Neuron (in vitro differentiated cells): ENCODE results near the gene ROBO1.

Experiments
- H2AFZ ChIP-seq: one replicate; pipeline ENCODE4 v1.6.1; 2013; ENCODE audit warnings: low read depth, mild to moderate bottlenecking, inconsistent platforms, low read length, moderate library complexity
- H3K27me3 ChIP-seq: one replicate; pipeline ENCODE4 v1.6.1; 2013; ENCODE audit warnings: low read length; ENCODE audit not compliant: insufficient read depth
- H3K36me3 ChIP-seq: one replicate; pipeline ENCODE4 v1.6.1; 2013; ENCODE audit warnings: low read length; ENCODE audit not compliant: insufficient read depth
- H3K4me1 ChIP-seq: one replicate; pipeline ENCODE4 v1.6.1; 2013; ENCODE audit warnings: low read length; ENCODE audit not compliant: insufficient read depth
- H3K4me3 ChIP-seq: 2 replicates; pipeline ENCODE4 v1.5.1; 2013; ENCODE audit warnings: mild to moderate bottlenecking, low read length, moderate library complexity
- H3K9me3 ChIP-seq: one replicate; pipeline ENCODE4 v1.6.1; 2013; ENCODE audit warnings: low read length

Gene ROBO1

DNA sequence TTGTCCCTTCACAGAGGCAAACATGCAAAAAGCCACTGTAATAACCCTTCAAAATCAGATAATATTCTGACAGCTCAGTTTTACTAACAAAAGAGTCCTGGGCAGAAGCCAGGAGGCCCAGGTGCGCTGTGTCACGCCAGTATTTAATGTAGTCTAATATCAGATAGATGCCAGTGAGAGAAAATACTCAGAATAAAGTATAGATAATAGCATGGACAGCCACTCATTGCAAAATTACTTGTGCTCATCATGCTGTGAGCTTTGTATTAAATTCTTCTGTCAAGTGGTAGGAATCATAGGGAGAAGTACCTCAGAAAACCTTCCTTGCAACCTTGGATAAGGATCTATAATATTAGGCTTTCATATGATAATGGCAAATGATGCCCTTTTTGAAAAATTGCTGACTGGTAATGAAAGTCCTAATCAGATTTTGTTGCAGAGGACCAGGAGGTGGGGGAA lies 1154.3 kb downstream of the ROBO1 start:
- Histone ChIP-seq H3K36me3 (peaks cover 16% of the 10 kb centered on the region), H3K4me3 (no peak overlapping the region), H3K4me1 (no peaks in the 10 kb centered on the region), H3K27me3 (no peaks in the 10 kb centered on the region), H2AFZ (no peak overlapping the region), H3K9me3 (no peaks in the 10 kb centered on the region)

DNA sequence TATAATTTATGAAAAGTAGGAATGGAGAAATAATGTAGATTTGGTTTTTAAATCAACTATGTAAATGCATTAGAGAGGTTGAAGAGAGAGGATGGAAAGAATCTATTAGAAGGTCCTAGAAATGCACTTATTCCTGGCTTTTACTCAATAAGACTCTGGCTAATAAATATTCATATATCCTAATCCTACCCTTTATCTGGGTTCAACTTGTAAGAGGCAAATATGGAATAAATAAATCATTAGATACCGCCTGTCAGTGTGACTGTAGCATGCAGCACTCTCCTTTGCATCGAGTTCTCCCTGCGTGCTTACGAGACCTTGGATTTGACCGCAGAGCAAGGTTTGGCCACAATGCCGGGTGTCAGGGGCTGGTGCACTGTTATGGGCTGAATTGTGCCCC lies 1156.5 kb downstream of the ROBO1 start:
- Histone ChIP-seq H3K4me1 (no peaks in the 10 kb centered on the region), H3K27me3 (no peaks in the 10 kb centered on the region), H2AFZ (no peak overlapping the region), H3K4me3 (no peak overlapping the region), H3K9me3 (peaks cover 3% of the 10 kb centered on the region), H3K36me3 (peaks cover 18% of the 10 kb centered on the region)

DNA sequence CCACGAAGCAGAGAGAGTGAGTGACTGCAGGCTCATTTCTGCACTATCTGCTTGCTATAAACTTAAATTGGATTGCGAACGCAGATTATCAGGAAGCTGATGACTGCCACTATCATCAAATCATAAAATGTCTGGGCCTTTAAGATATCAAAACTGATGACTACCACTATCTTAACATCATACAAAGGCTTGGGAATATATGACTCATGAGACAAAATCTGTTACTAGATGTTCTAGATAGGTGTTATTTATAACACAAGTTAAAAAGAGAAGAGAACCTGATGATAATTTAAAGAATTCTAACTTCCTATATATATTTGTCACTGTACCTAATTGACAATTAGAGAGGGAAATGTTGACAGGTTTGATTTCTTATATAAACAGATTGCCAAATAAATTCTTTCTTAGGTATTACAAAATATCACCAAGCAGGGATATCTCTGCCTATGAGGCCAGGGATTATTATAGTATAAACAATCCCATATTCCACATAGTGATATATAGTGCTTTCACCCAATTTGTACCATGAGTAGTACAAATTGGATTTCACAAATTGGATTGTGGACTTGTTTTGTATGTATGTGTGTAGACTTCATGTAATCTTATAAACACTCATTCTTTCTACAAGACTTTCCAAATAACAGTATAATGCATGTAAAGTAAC lies 1157.2 kb downstream of the ROBO1 start:
- no peaks in the 10 kb centered on the region for H3K27me3 ChIP-seq
- no peaks in the 10 kb centered on the region for H3K4me1 ChIP-seq
- peaks cover 3% of the 10 kb centered on the region for H3K9me3 ChIP-seq
- no peak overlapping the region for H2AFZ ChIP-seq
- H3K36me3 ChIP-seq: peaks cover 19% of the 10 kb centered on the region
- no peak overlapping the region for H3K4me3 ChIP-seq

DNA sequence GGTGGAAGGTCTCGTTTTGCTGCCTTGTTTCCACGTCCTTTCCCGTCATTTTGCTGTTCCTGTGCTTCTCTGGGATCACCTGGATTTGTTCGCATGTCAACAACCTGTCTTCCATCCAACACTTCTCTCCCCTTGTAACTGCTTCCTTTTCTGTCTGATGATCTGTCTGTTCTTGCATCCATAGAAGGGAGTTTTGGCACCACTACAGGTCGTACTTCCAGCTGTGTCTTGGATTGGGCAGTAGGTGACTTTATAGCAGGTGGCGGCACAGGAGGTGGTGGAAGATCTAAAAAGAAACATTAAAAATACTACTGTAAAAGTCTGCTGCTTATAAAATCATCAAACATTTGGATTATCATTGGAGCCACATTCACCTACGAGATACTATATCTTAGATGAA lies 1161.0 kb downstream of the ROBO1 start:
- Histone ChIP-seq H3K4me3 (no peak overlapping the region), H3K36me3 (peaks cover 7% of the 10 kb centered on the region), H3K4me1 (no peaks in the 10 kb centered on the region), H3K9me3 (peaks cover 3% of the 10 kb centered on the region), H3K27me3 (no peaks in the 10 kb centered on the region), H2AFZ (no peak overlapping the region)

DNA sequence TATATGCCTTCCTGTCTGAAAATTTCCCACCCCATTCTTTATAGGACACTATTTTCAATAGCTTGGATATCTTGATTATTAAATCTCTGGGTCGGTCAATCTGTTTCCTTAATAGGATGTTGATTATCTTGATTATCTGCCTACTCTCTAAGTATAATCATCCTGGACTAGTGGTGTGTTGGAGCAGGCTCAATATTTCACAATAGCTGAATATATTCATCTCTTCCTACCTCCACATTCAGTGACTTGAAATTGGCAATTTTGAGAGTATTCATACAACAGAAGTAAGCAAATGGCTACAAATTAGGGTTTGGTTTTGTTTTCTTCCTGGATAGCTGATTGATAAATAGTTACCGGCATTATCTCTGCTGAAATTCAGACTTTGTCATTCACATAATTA lies 1162.6 kb downstream of the ROBO1 start:
- no peaks in the 10 kb centered on the region for H3K4me1 ChIP-seq
- H3K27me3 ChIP-seq: no peaks in the 10 kb centered on the region
- no peak overlapping the region for H3K4me3 ChIP-seq
- peaks cover 3% of the 10 kb centered on the region for H3K9me3 ChIP-seq
- no peak overlapping the region for H2AFZ ChIP-seq
- peaks cover 10% of the 10 kb centered on the region for H3K36me3 ChIP-seq

DNA sequence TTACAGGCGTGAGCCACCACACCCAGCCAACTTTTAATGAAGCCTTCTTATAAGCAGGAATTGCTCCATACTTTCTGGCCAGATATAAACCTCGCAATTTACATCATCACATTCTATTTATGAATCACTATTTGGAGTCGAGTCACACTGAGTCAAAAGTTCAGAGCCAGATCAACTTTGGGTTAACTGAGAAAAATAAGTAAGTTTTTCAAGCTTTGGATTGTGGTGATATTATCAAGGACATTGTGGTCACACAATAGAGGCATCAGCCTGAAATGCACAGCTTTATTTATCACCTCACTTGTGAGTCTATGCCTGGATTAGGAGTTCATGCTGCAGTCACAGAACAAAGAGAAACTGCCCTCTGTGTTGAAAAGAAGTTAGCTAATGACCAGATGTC lies 1163.5 kb downstream of the ROBO1 start:
- Histone ChIP-seq H3K4me1 (no peaks in the 10 kb centered on the region), H3K36me3 (peaks cover 13% of the 10 kb centered on the region), H3K27me3 (no peaks in the 10 kb centered on the region), H3K4me3 (no peak overlapping the region), H2AFZ (no peak overlapping the region), H3K9me3 (peaks cover 3% of the 10 kb centered on the region)

DNA sequence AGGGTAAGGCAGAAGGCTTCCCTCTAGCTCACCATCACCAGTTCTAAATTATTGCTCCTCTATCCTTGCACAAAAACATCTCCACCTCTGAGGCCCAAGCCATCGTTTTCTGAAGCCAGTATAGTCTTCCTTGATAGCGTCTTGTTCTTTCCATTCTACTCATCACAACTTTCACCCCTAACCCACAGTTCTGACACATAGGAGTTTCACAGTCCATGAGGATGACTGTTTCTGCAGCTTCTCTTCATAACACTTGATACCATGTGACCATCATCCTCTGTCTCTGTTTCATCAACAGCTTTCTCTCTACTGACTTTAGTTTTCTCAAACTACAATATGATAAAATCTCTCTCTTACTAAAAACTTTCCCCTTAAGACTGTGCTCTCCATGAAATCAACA lies 1166.5 kb downstream of the ROBO1 start:
- H3K4me3 ChIP-seq: no peak overlapping the region
- no peaks in the 10 kb centered on the region for H3K4me1 ChIP-seq
- H2AFZ ChIP-seq: no peak overlapping the region
- no peaks in the 10 kb centered on the region for H3K9me3 ChIP-seq
- peaks cover 8% of the 10 kb centered on the region for H3K36me3 ChIP-seq
- no peaks in the 10 kb centered on the region for H3K27me3 ChIP-seq

DNA sequence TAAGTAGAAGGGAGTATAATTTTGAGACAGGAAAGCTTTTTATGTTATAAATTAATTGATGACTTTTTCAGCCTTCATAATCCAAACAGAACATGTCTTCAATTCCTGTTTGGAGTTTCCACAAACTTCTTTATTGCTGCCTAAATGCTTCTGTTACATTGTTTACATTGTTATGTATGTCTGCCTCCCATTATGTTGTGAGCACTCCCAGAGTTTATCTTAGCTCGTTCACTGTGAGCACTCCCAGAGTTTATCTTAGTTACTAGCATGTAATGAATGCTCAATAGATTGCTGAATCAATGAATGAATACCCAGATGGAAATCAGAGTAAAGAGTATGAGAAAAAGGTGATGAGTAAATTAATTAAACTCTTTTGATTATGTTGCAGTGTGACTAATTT lies 1178.0 kb downstream of the ROBO1 start:
- Histone ChIP-seq H3K27me3 (no peaks in the 10 kb centered on the region), H2AFZ (no peak overlapping the region), H3K36me3 (no peaks in the 10 kb centered on the region), H3K4me3 (no peak overlapping the region), H3K9me3 (no peaks in the 10 kb centered on the region), H3K4me1 (peaks cover 8% of the 10 kb centered on the region)

DNA sequence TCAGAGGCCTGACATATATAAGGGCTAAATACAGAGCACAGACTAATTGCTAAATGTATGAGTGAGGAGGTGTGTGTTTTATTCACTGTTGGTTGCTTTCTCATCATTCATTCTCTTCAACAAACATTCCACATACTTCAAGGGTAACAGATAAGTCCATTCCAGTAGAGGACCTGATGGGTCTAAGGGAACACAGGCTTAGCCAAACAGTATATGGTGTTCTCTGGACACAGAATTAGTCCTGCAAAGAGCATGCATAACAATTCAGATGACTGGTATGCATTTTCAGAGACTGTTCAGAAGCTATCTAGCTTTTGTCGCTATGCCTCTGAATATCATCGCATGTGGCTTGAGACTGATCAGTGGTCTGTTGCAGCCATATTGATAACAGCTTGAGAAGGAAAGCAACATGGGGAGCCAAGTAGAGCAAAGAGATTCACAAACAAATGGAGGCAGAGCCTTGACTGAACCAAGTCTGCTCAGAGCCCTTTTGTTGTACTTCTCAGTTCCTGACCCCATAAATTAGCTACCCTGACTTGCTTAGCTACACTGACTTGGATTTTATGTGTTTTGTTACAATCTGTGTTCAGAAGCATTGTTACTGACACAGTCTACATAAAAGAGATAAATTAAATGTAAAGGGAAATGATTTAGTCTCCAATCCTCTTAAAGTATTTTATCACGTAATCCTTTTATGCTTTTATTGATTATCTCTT lies 1178.7 kb downstream of the ROBO1 start:
- Histone ChIP-seq H2AFZ (no peak overlapping the region), H3K9me3 (no peaks in the 10 kb centered on the region), H3K4me3 (no peak overlapping the region), H3K4me1 (peaks cover 8% of the 10 kb centered on the region), H3K27me3 (no peaks in the 10 kb centered on the region), H3K36me3 (no peaks in the 10 kb centered on the region)

DNA sequence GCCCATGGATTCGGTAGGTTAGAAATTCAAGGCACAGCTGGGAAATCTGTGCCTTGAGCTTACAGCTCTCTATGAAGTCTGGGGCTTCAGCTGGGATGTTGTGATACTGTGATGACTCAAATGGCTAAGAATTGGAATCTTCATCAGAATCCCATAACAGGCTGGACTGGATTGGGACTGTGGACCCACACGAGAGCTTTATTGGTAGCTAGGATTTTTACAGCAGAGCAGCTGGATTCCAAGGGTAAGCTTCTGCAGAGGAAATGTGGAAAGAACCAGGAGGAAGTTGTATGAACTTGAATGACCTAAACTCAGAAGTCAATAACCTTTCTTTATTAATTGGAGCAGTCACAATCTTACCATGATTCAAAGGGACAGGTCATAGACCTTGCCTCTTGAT lies 1187.1 kb downstream of the ROBO1 start:
- H3K4me3 ChIP-seq: no peak overlapping the region

DNA sequence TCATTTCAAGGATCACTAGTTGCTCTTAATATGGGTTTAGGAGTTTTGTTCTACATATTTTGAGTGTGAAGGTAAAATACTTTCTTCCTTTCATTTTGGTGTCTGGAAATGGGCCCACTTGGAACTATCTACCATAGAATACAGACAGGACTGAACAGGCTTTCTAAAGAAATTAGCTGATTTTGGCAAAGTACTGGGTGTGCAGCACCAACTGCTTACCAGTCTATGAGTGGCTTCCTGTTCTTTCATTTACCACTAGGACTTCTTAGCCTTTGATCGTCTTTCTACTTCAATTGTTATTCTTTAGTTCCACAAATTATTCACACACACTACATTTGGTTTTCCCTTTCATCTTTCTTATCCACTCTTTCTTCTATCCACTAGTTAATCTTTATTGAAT lies 1196.3 kb downstream of the ROBO1 start:
- no peak overlapping the region for H2AFZ ChIP-seq
- no peaks in the 10 kb centered on the region for H3K9me3 ChIP-seq
- H3K36me3 ChIP-seq: no peaks in the 10 kb centered on the region
- H3K4me1 ChIP-seq: no peaks in the 10 kb centered on the region
- no peak overlapping the region for H3K4me3 ChIP-seq
- H3K27me3 ChIP-seq: no peaks in the 10 kb centered on the region

More for the DNA sequence above, 1187.1 kb downstream of the ROBO1 start:
- H3K9me3 ChIP-seq: no peaks in the 10 kb centered on the region
- H2AFZ ChIP-seq: no peak overlapping the region
- H3K27me3 ChIP-seq: no peaks in the 10 kb centered on the region
- H3K4me1 ChIP-seq: no peaks in the 10 kb centered on the region
- no peaks in the 10 kb centered on the region for H3K36me3 ChIP-seq

DNA sequence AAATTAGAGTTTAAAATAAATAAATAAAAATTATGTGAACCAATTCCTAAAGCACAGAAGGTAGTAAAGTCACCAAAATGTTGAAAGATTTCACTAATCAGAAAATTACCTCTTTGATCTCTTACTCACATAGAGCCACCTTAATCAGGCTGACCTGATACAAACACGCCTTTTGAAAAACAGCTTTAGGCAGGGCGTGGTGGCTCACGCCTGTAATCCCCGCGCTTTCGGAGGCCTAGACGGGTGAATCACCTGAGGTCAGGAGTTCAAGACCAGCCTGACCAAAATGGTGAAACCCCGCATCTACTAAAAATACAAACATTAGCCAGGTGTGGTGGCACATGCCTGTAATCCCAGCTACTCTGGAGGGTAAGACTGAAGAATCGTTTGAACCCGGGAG lies 1197.3 kb downstream of the ROBO1 start:
- Histone ChIP-seq H3K4me1 (no peaks in the 10 kb centered on the region), H3K9me3 (no peaks in the 10 kb centered on the region), H3K4me3 (no peak overlapping the region), H2AFZ (no peak overlapping the region), H3K36me3 (no peaks in the 10 kb centered on the region), H3K27me3 (no peaks in the 10 kb centered on the region)

DNA sequence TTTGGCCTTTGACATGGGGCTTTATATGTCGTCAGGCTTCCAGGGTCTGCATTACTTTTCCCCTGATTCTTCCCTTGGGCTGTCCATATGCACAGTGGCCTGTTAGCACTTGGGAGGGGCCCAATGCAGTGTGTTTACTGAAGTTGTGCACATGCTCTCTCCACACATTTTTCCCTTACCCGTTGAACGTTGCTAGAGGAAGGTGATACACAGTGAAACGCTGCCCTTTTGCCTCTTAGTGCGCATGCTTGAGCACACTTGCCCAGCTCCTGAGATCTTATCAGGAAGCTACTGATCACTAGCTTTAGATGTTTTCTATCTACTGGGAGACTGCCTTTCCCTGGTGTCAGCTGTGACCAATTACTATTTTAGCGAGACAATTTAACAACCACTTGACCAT lies 1198.0 kb downstream of the ROBO1 start:
- Histone ChIP-seq H3K4me1 (no peaks in the 10 kb centered on the region), H3K4me3 (no peak overlapping the region), H3K36me3 (no peaks in the 10 kb centered on the region), H3K9me3 (no peaks in the 10 kb centered on the region), H2AFZ (no peak overlapping the region), H3K27me3 (no peaks in the 10 kb centered on the region)

DNA sequence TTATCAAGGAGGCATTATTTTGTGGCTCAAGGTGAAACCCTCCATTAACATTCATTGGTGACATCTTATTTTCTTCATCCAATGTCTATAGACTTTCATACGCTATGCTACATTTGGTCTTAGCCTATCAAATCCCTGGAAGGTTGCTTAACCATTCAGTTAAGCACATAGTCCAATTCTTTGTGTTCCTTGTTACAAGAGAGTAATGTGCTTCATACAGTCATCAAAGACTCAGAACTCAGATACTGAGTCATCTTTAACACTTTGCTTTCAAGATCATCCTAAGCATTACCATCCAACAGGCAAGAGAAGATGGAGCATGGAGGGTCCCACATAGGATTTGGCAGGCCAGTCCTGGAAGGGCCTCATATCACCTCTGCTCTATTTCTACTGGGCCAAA lies 1202.1 kb downstream of the ROBO1 start:
- Histone ChIP-seq H2AFZ (no peak overlapping the region), H3K36me3 (no peaks in the 10 kb centered on the region), H3K4me3 (no peak overlapping the region), H3K9me3 (no peaks in the 10 kb centered on the region), H3K4me1 (no peaks in the 10 kb centered on the region), H3K27me3 (no peaks in the 10 kb centered on the region)
